Hematopoietic multipotent progenitor cell treated with erythropoietin and hydrocortisone succinate and interleukin-3 and kit ligand, for 8 days (in vitro differentiated cells): ENCODE results near the gene ERGIC1.
"Not testable (repeated sequence)": the region's sequence is repeated elsewhere in the genome, so short reads cannot be mapped to it uniquely, and the experiment has no call there.

Experiments
- DNase-seq: peaks from one replicate; pipeline ENCODE4 v3.0.0-alpha.2; 2015

ERGIC1 gene

DNA sequence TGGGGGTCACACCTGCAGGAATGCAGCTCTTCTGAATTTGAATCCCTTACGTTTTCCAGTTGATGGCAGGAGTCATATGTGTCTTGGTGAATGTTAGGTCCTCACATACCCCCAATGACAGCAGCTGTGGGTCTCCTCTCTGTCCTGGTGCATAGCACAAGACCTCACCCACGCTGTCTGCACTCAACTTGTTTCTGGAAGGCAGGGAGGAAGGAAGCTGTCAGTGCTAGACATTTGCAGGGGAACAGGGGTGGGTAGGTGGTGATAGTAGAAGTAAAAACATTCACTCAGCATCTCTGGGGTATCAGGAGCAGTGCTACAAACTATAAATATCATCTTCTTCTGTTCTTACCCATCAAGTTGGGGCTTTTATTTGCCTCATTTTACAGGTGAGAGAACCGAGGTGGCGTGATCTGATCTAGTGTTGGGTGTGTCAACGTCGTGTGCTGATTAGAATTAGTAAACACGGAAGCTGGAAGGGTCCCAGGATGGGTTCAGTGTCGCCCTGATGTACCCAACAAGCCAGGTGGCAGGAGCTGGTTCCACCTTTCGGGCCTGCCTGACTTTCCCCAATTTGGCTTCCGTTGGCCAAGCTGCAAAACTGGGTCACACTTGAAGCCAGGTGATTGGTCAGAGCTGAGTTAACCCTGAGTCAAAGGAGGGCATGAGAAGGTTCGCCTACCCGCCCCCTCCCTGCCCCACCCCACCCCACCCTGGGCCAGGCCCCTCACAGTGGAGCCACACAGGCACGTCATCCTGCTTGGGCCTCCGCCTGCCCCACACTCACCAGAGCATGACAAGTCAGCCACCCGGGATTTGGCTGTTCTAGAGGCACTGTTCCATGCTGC is 15.8 kb downstream of the ERGIC1 start:
- DNase-seq, result peak; percentile 26

DNA sequence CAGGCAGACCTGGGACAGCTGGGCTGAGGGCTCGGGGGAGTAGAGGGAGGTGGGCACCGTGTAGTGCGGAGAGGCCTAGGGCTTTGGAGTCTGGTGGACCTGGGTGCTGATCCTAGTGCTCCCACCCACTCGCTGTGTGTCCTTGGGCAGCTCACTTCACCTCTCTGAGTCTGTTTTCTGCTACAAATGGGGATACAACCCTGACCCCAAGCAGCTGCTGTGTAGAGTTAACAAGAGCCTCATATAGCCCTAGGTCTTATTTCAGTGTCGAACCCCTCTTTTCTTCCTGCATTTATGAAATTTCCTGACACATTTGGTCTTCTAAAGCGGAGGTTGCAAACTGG is 16.4 kb downstream of the ERGIC1 start:
- no peak for DNase-seq

DNA sequence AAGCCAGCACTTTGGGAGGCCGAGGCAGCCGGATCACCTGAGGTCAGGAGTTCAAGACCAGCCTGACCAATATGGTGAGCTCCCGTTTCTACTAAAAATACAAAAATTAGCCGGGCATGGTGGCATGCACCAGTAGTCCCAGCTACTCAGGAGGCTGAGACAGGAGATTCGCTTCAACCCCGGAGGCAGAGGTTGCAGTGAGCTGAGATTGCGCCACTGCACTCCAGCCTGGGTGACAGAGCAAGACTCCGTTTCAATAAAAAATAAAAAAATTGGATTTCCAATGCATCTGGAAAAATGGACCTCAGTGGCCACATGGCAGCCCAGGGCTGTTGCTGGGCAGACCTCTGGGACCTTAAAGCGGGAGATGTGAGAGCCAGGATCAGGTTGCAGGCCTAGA is 17.2 kb downstream of the ERGIC1 start:
- not testable (repeated sequence) for DNase-seq

DNA sequence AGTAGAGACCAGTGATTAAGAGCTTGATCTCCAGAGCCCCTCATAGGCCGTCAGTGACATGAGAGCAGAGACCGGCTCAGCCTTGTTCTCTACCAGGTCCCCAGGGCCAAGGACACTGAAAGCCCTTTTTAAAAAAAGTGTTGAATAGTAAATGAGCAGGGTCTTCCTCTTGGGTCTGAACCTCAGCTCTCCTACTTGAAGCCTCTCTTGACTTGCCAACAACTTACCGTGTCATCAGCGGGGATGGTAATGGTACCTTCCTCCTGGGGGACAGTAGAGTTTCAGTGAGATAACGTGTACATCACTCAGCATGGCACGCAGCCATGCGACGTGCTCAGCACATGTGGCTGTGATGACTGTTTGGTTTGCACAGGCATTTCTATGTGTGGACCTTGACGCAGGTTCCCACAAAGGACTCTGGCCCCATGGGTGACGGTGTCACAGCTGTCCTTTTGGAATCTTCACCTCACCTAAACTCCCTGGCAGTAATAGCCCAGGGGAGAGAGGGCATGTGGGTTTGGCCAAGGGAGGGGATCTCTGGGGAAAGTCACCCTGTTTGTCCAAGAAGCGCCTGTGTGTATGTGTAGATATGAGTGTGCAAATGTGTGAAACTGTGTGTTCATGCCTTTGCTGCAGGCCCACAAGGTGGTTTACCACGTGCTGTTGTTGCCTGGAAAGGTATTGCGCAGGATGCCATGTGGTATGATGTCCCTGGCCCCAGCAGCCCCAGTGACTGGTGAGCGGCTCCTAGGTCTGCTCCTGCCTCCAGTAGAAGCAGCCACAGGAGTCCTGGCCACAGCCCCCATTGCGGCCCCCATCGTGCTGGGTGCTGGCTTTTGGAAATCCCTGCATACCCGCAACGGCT is 18.7 kb downstream of the ERGIC1 start:
- DNase-seq, result peak; percentile 34

DNA sequence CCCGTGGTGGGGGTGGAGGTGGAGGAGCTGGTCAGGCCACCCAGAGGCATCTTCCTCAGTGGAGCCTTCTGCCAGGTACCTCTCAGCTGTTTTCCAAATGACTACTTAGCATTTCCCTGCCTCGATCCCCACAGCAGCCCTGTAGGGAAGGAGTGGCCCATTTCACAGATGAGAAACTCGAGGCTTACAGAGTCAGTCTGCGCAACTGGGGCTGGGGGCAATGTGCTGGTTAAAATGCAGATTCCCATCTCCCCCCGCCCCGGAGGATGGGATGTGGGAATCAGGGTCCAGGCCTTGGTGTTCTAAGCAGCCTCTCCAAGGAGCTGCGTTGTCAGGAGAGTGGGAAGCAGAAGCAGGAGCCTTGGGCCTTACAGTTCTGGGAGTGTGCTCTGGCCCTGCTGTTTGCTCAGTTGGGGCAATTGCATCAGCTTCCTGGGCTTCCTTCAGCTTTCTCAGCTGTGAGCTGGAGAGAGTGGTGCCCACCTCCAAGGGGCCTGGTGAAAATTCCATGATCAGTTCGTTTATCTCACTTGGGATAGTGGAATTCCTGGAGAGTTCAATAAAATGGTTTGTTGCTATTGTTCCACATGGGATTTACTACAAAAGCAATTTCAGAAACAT is 19.4 kb downstream of the ERGIC1 start:
- no peak for DNase-seq

- no peak for DNase-seq
Observed at GRCh38 chr5:172854451-172854871, 20.4 kb downstream of the ERGIC1 start.

DNA sequence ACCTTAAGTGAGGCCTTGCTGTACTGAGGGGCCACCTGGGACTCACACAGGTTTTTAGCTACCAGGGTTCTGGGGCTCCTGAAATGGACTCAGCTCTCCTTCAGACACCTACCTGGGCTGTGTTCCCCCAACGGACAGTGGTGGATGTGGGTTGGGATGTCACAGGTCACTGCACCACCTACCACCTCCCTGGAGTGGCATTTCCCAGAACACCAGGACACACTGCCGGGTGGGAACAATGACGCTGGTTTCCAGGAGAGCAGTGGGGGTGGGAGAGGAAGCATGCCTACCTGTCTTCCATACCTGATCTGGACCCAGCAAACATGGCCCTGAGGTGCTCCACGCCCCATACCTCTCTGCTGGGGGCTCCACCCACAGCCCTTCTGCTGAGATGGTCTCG is 20.9 kb downstream of the ERGIC1 start:
- no peak for DNase-seq

DNA sequence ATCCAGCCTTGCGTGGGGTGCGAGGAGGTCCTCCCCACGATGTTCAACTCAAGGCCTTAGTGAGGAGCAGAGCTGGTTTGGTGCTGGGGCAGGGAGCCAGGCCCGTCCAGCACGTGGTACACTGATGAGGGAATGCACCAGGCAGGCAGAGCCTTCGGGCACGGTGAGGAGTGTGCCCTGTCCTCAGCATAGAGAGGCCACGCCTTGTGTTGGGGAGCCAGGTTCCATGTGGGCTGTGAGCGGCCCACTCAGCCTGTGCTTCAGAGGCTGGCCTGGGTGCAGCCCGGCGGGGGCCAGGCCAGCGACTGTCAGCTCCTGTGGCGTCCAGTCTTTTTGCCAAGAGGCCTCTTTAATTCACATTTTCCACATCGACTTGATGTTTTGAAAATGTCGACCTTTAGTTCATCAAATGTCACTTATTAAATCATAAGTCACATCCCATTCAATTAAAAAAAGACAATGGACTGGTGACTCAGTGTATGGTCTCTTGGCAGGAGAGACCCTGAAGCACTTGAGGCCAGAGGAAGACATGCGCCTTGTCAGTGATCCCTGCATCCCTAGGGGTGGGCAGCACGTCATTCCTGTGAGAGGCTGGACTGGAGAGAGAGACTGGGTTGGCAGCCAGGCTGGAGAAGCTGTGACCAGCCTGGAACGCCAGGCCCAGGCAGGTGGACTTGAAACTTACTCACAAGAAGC is 21.7 kb downstream of the ERGIC1 start:
- DNase-seq, result no peak

- no peak for DNase-seq
Observed at GRCh38 chr5:172856336-172856735, 22.3 kb downstream of the ERGIC1 start.

GRCh38 chr5:172857982-172858381 is 23.9 kb downstream of the ERGIC1 start:
- DNase-seq, result no peak

GRCh38 chr5:172858511-172858989 is 24.5 kb downstream of the ERGIC1 start:
- no peak for DNase-seq

- DNase-seq, result no peak
Observed at GRCh38 chr5:172858990-172859811, 25.1 kb downstream of the ERGIC1 start.

DNA sequence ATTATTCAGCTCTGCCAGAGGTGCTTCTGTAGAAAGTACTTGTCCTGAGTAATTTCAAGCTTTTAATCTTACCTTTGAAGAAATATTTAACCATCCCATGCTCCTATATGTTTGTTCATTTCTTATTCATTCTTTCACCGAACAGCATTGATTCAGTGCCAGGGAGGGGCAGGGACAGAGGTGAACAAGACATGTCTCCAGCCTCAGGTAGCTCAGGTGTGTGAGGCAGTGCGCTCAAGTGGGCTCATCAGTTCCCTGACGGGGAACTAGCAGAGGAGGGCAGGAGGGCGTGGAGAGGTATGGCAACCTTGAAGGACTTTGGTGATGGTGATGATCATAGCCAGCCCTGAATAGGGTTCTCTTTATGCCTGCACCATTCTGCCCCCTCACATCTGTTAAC is 25.9 kb downstream of the ERGIC1 start:
- no peak for DNase-seq

DNA sequence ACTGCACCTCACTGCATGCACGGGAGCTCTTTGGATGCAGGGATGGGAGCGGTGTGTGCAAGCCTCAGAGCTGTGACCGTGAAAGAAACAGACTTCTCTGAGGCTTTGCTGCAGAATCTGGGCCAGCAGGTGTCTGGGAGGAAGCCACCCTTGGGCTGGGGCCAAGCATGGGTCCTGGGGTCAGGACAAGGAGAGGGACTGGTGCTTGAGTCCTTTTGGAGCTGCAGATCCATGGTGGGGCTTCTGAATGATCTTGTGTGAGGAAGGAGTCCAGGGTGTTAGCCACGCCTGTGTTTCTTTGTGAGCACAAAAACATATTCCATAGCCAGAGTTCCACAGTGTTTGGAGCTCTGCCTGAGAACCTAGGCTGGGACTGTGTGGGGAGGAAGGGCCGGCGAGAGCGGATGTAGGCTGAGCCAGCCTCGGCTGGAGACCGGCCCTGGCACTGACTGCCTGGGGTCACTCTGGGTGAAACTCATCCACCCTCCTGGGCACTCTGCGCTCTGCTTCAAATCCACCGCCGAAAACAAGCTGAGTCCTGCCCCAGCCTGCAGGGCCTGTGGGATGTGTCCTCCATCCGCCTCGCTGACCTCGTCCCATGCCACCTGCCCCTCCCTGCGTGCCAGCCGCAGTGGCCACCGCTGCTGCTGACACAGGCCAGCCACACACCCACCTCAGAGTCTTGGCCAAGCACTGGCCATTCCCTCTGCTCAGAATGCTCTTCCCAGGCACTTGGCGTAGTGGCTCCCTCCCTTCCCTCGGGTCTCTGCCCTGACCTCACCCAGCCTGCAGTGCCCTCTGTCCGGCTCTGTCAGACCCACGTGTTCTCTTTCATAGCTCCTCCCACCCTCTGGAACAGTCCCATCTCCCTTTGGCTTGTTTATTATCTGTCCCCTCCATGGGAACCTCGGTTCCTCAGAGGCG is 26.7 kb downstream of the ERGIC1 start:
- no peak for DNase-seq

- no peak for DNase-seq
Observed at GRCh38 chr5:172861461-172861860, 27.4 kb downstream of the ERGIC1 start.

GRCh38 chr5:172862165-172862801 is 28.2 kb downstream of the ERGIC1 start:
- DNase-seq, result no peak

DNA sequence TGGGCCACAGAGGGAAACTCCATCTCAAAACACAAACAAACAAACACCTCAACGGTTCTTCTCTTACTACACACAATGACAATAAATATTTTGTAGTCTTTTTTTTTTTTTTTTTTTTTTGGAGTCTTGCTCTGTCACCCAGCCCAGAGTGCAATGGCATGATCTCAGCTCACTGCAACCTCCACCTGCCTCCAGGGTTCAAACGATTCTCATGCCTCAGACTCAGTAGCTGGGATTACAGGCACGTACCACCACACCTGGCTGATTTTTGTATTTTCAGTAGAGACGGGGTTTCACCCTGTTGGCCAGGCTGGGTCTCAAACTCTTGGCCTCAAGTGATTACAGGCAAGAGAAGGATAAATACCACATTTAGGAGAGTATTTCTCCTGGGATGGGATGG is 30.1 kb downstream of the ERGIC1 start:
- not testable (repeated sequence) for DNase-seq

GRCh38 chr5:172864747-172865146 is 30.7 kb downstream of the ERGIC1 start:
- no peak for DNase-seq

GRCh38 chr5:172866378-172866777 is 32.3 kb downstream of the ERGIC1 start:
- DNase-seq, result no peak
